Dendritic cell treated with granulocyte-macrophage colony-stimulating factor and Interleukin-4, amounts not matched to agents 40 ng/mL and 50 ng/mL, for 4 days (primary cell): ENCODE measurements around the gene TEX13C.

Source experiments
- H3K27ac Mint-ChIP-seq: one replicate; pipeline ENCODE4 v1.8.0; 2022; ENCODE audit warnings: mild to moderate bottlenecking, mixed read lengths
- H3K27me3 Mint-ChIP-seq: one replicate; pipeline ENCODE4 v1.8.0; 2022; ENCODE audit warnings: mild to moderate bottlenecking, mixed read lengths
- H3K36me3 Mint-ChIP-seq: one replicate; pipeline ENCODE4 v1.8.0; 2022; ENCODE audit warnings: low read depth, mixed read lengths
- H3K4me1 Mint-ChIP-seq: one replicate; pipeline ENCODE4 v1.8.0; 2022; ENCODE audit warnings: low read depth, mixed read lengths
- H3K4me3 Mint-ChIP-seq: one replicate; pipeline ENCODE4 v1.8.0; 2022; ENCODE audit warnings: mild to moderate bottlenecking, moderate library complexity, mixed read lengths
- H3K9me3 Mint-ChIP-seq: one replicate; pipeline ENCODE4 v1.8.0; 2022; ENCODE audit warnings: mixed read lengths
- intact Hi-C: fragments of 100-400 bp; cut with micrococcal nuclease; formaldehyde crosslinking; loops from one replicate; pipeline ENCODE4 v1.15.0; 2022

Gene TEX13C

GRCh38 chrX:125327891-125328290, 8.2 kb downstream of the TEX13C start:
- Mint-ChIP-seq H3K9me3 (peaks cover 9% of the 10 kb centered on the region), H3K36me3 (no peaks in the 10 kb centered on the region), H3K4me1 (no peaks in the 10 kb centered on the region), H3K27ac (no peak overlapping the region), H3K4me3 (no peak overlapping the region), H3K27me3 (no peaks in the 10 kb centered on the region)
- intact Hi-C loops = no loop called here

DNA sequence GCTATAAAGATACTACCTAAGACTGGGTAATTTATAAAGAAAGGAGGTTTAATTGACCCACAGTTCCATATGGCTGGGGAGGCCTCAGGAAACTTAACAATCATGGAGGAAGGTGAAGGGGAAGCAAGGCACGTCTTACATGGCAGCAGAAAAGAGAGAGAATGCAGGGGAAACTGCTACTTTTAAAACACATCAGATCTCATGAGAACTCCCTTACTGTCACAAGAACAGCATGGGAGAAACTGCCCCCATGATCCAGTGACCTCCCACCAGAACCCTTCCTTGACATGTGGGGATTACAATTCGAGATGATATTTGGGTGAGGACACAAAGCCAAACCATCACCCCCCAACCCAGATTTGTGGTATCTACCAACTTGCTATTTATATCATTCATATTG, 13.9 kb downstream of the TEX13C start:
- no peaks in the 10 kb centered on the region for H3K27me3 Mint-ChIP-seq
- no peak overlapping the region for H3K27ac Mint-ChIP-seq
- intact Hi-C loops = no loop called here
- no peaks in the 10 kb centered on the region for H3K4me1 Mint-ChIP-seq
- H3K4me3 Mint-ChIP-seq = no peak overlapping the region
- no peaks in the 10 kb centered on the region for H3K36me3 Mint-ChIP-seq
- no peaks in the 10 kb centered on the region for H3K9me3 Mint-ChIP-seq

DNA sequence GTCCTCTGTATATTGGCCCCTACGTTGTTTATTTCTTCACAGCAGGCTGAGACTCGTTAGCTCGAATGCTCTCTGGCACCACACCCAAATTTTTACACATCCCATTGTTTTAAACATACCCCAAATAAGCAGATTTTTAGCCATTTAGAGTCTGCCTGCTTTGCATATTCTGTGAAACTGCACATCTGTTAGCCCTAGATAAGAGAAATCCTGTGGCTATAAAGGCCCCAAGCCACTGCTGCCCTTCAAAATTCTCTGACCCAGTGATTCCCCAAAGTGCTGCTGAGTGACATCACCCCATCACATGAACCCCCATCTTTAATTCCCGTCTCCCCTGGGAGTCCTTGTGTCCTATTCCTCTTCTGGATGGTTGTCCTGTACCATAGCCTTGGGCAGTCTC, 20.8 kb downstream of the TEX13C start:
- H3K9me3 Mint-ChIP-seq = no peaks in the 10 kb centered on the region
- H3K27me3 Mint-ChIP-seq = no peaks in the 10 kb centered on the region
- no peaks in the 10 kb centered on the region for H3K36me3 Mint-ChIP-seq
- intact Hi-C loops = no loop called here
- H3K4me3 Mint-ChIP-seq = no peak overlapping the region
- no peak overlapping the region for H3K27ac Mint-ChIP-seq
- H3K4me1 Mint-ChIP-seq = no peaks in the 10 kb centered on the region

DNA sequence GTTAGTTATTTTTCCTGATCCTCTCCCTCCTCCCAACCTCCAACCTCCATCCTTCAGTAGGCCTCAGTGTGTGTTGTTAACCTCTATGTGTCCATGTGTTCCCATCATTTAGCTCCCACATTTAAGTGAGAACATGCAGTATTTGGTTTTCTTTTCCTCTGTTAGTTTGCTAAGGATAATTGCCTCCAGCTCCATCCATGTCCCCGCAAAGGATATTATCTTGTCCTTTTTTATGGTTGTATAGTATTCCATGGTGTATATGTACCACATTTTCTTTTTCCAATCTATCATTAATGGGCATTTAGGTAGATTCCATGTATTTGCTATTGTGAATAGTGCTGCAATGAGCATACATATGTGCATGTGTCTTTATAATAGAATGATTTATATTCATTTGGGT, 54.5 kb downstream of the TEX13C start:
- intact Hi-C loops = no loop called here
- Mint-ChIP-seq H3K9me3 (peaks cover 10% of the 10 kb centered on the region), H3K27ac (no peak overlapping the region), H3K36me3 (no peaks in the 10 kb centered on the region), H3K4me1 (no peaks in the 10 kb centered on the region), H3K27me3 (no peaks in the 10 kb centered on the region), H3K4me3 (no peak overlapping the region)
